GM21526 (cell line): ENCODE data around the gene TMEM245.
"Not testable (repeated sequence)": the region's sequence is repeated elsewhere in the genome, so short reads cannot be mapped to it uniquely, and the experiment has no call there.

ENCODE experiments used
- ATAC-seq: cut with Tn5 transposase; IDR thresholded peaks from one replicate; pipeline ENCODE4 v1.9.1; 2021; ENCODE audit warnings: moderate library complexity; ENCODE audit not compliant: unreplicated experiment, low FRiP score

TMEM245 gene

GRCh38 chr9:109072133-109072692 is 47.5 kb downstream of the TMEM245 start:
- no peak for ATAC-seq

GRCh38 chr9:109068764-109069163 is 51.0 kb downstream of the TMEM245 start:
- no peak for ATAC-seq

GRCh38 chr9:109064963-109065702 is 54.6 kb downstream of the TMEM245 start:
- no peak for ATAC-seq

GRCh38 chr9:109063760-109064159 is 56.0 kb downstream of the TMEM245 start:
- ATAC-seq: no peak

- ATAC-seq: no peak
Observed at GRCh38 chr9:109062543-109062942, 57.2 kb downstream of the TMEM245 start.

- no peak for ATAC-seq
Observed at GRCh38 chr9:109060191-109060590, 59.6 kb downstream of the TMEM245 start.

- not testable (repeated sequence) for ATAC-seq
Observed at GRCh38 chr9:109053121-109053520, 66.6 kb downstream of the TMEM245 start.

GRCh38 chr9:109052416-109052815 is 67.3 kb downstream of the TMEM245 start:
- no peak for ATAC-seq

- ATAC-seq: no peak
Observed at GRCh38 chr9:109051733-109052132, 68.0 kb downstream of the TMEM245 start.

- ATAC-seq: no peak
Observed at GRCh38 chr9:109050444-109050843, 69.3 kb downstream of the TMEM245 start.

- ATAC-seq: no peak
Observed at GRCh38 chr9:109048822-109049221, 70.9 kb downstream of the TMEM245 start.

- no peak for ATAC-seq
Observed at GRCh38 chr9:109047259-109047658, 72.5 kb downstream of the TMEM245 start.

- no peak for ATAC-seq
Observed at GRCh38 chr9:109046346-109046745, 73.4 kb downstream of the TMEM245 start.

GRCh38 chr9:109043578-109043977 is 76.2 kb downstream of the TMEM245 start:
- ATAC-seq: no peak

GRCh38 chr9:109040571-109040970 is 79.2 kb downstream of the TMEM245 start:
- ATAC-seq: no peak

- no peak for ATAC-seq
Observed at GRCh38 chr9:109039539-109039938, 80.2 kb downstream of the TMEM245 start.

- no peak for ATAC-seq
Observed at GRCh38 chr9:109037946-109038715, 81.6 kb downstream of the TMEM245 start.

- no peak for ATAC-seq
Observed at GRCh38 chr9:109036744-109037680, 82.7 kb downstream of the TMEM245 start.

GRCh38 chr9:109035684-109036423 is 83.9 kb downstream of the TMEM245 start:
- ATAC-seq: no peak
